GM21423 (cell line): ENCODE measurements around the gene SLC11A1.

Experiments
- ATAC-seq: cut with Tn5 transposase; IDR thresholded peaks from one replicate; pipeline ENCODE4 v1.9.1; 2021; ENCODE audit warnings: mild to moderate bottlenecking, moderate library complexity; ENCODE audit not compliant: unreplicated experiment

SLC11A1 gene

GRCh38 chr2:218431878-218432277, 49.8 kb downstream of the SLC11A1 start:
- no peak for ATAC-seq

DNA sequence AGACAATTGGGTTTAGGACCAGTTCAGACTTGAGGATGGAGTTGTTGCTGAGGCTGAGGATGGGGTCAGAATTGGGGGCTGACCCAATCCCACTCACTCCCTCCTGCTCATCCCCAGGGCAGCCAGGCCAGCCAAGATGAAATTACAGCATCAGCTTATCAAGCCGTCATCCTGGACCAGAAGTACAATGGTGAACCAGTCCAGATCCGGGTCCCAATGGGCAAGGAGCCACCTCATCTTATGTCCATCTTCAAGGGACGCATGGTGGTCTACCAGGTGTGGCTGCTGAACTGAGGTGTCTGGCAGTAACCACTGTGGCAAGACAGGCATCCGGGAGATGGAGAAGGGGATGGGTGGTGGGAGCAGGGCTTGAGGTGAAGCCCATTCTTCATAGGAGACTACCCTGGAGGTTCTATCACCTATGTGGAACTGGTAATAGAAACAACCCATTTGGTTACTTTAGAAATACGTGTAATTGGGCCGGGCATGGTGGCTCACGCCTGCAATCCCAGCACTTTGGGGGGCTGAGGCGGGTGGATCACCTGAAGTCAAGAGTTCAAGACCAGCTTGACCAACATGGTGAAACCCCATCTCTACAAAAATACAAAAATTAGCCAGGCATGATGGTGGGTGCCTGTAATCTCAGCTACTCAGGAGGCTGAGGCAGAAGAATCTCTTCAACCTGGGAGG, 50.7 kb downstream of the SLC11A1 start:
- ATAC-seq = no peak

DNA sequence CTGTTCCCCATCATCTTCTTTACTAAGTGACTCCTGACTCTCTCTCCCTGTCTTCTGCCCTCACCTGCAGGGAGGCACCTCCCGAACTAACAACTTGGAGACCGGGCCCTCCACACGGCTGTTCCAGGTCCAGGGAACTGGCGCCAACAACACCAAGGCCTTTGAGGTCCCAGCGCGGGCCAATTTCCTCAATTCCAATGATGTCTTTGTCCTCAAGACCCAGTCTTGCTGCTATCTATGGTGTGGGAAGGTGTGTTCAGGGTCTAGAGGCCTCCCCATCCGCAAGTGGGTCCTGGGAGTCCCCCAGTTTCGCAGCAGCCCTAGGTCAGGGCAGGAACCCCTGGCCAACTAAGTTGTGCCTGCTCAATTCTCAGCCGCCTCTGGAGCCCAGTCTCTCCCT, 52.4 kb downstream of the SLC11A1 start:
- ATAC-seq = no peak

DNA sequence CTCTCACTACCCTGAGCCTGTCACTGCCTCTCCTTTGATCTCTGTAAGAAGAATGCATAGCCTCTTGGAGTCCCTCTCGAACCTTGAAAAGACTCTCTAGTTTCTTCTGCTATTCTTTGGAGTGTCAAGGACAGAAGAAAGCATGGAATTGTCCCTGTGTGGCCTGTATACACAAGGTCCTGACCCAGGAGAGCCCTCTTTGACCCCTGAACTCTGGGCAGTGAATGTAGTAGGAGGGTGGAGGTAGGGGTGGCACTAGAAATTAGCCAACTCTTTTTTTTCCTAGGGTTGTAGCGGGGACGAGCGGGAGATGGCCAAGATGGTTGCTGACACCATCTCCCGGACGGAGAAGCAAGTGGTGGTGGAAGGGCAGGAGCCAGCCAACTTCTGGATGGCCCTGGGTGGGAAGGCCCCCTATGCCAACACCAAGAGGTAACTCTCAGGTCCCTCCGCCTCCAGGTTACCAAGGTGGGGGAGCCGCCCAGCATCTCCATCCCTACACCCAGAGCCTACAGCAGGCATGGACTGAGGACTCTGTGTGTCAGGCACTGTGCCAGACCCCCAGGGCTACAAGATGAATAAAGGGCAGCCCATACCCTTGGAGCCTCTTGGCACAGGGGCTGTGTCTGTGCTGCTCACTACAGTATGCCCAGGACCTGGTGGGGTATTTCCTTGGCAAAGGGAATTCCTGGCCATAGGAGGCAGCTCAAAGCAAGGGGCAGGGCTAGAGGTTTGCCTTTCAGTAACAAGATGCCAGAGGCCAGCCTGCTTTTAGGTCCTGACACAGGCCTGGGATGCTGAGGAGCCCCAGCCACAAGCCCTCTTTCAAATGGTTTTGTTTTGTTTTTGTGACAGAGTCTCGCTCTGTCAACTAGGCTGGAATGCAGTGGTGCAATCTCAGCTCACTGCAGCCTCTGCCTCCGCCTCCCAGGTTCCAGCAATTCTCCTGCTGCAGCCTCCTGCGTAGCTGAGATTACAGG, 53.2 kb downstream of the SLC11A1 start:
- no peak for ATAC-seq

DNA sequence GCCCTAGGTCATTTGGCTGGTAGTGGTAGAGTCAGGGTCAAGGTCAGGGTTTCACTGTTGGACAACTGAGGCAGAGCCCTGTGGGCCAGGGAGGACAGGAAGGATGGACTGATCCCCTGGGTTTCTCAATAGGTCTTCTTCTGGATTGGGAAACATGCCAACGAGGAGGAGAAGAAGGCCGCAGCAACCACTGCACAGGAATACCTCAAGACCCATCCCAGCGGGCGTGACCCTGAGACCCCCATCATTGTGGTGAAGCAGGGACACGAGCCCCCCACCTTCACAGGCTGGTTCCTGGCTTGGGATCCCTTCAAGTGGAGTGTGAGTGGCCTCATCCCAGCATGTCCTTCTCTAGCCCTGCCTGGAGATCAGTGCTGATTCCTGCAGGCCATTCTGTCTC, 54.9 kb downstream of the SLC11A1 start:
- no peak for ATAC-seq

DNA sequence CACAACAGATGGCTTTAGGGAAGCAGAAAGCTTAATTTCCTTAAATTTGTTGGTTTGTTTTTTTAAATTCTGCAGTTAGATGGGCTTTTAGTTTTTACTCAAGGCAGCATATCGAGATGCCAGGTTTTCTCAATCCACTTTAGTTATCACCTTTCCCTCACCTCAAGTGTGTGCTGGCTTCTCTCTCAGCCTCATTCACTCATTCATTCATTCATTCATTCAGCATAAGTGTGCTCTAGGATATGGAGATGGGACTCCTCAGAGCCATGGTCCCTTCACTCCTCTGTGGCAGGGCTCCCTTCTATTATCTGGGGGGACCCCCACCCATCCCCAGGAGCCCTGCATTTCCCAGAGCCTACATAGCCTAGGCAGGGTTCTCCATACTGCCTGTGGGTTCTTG, 55.9 kb downstream of the SLC11A1 start:
- ATAC-seq = no peak

GRCh38 chr2:218438596-218438995, 56.5 kb downstream of the SLC11A1 start:
- ATAC-seq = no peak

DNA sequence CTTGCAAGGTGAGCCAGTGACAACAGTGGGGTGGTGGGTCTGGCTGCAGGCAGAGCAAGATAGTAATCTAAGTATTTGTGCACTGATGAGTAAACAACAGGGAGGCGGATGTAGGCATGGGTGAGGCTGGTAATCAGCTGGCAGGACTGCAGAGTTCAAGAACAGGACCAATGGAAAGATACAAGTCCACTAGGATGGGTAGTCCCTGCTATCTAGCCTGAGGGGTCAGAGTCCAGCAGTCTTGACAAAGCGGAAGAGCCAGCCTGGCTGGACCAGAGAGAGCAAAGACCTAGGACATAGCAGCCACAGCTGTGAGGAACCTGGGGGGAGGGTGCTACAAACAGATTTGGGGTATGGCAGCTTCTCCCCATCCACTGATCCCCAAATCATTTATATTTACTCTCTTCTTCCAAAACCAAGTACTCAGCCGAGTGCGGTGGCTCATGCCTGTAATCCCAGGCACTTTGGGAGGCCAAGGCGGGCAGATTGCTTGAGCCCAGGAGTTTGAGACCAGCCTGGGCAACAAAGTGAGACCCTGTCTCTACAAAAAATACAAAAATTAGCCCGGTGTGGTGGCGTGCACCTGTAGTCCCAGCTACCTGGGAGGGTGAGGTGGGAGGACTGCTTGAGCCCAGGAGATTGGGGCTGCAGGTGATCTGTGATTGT, 62.8 kb downstream of the SLC11A1 start:
- no peak for ATAC-seq

DNA sequence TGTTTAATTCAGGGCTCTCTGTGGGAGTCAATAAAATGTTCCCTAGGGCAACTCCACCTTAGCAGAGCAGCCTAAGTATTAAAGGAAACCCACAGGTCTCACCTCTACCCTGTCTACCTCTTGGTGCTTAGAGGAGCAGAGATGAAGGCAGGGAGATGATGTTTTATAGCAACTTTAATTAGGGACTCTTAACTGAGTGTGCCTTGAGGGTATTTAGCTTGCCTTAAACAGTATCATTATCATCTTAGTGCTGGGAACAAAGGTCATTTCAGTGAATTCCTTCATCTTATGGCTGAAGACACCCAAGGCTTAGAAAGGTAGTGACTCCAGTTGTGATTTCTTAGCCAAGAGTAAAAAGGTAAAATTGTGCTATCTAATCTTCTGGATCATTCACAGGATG, 63.5 kb downstream of the SLC11A1 start:
- ATAC-seq = no peak
